ENCODE results near the gene HOXA3. TPM values are rescaled to one million over a fixed set of nuclear protein-coding genes. Genes with fewer than 3 reads are reported as not detected.

The HOXA3 gene
- total RNA-seq, 1 donor from 2014 or later, result not detected

DNA sequence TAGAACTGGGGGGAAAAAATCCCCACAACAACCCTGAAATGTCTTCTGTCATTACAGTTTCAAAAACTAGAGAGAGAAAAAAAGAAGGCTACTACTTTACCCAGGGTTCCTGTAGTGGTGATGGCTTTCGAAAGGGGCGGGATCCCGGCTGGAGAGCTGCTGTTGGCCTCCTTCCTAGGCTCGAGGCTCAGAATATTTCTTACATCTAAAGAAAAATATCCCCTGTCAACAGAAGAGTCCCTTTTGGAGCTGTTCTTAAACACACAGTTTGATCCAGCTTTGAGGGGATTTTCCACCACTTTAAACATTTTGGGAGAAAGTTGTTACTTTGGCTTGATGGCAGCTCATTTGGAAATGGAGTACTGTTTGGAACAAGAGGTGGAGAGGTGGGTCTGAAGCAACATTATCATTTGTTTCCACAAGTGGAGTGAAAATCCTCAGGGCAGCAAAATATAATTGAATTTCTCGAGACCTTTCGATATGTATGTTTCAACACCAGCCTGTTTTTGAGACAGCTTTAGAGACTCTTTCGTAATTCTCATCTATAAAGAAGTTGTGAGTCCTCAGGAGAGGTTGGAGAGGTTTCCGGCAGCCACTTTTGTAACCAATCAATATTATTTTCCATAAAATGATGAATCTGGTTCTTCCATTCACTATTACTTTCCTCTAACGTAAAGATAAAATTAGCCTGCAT, 42.5 kb upstream of the HOXA3 start:
- intact Hi-C loops (cut with micrococcal nuclease), result loop anchor here (5.0 to 10.0 kb wide), 5 partner anchors 987 to 1907 kb away; partner anchors contain the start of genes JAZF1 and TRIL
- CTCF ChIA-PET, result interaction anchor here (0.6 to 3.3 kb wide), 11 partner anchors 8 to 1343 kb away, joined by 3 to 23 read pairs (median 13); no protein-coding TSS in a partner anchor
- ATAC-seq (ENCODE audit: low read depth) (no peak), DNase-seq (no peak)
- H3K9me3 Mint-ChIP-seq, result no peaks in the 10 kb centered on the region
- peaks cover 19% of the 10 kb centered on the region for H3K4me1 Mint-ChIP-seq
- TF ChIP-seq CTCF (IDR thresholded peaks at IDR 0.05), result no peak
- no peak overlapping the region for H3K27ac Mint-ChIP-seq
- H3K27me3 Mint-ChIP-seq, result peaks cover 67% of the 10 kb centered on the region
- POLR2A ChIA-PET, result no interaction called here
- no peak overlapping the region for H3K4me3 Mint-ChIP-seq
- H3K36me3 Mint-ChIP-seq (ENCODE audit: low read depth), result no peaks in the 10 kb centered on the region

GRCh38 chr7:27194002-27194352, 41.6 kb upstream of the HOXA3 start:
- ATAC-seq (ENCODE audit: low read depth), result no peak
- POLR2A ChIA-PET, result no interaction called here

GRCh38 chr7:27193335-27194001, 41.1 kb upstream of the HOXA3 start:
- peaks cover 74% of the 10 kb centered on the region for H3K27me3 Mint-ChIP-seq
- ChIA-PET POLR2A (no interaction called here), CTCF (interaction anchor here (0.8 to 3.3 kb wide), 4 partner anchors 12 to 900 kb away, joined by 3 to 16 read pairs (median 4); no protein-coding TSS in a partner anchor)
- intact Hi-C loops (cut with micrococcal nuclease), result loop anchor here (10.0 kb wide), 2 partner anchors 1081 to 1761 kb away; partner anchors contain the start of gene TRIL
- no peak overlapping the region for H3K27ac Mint-ChIP-seq
- DNase-seq (no peak), ATAC-seq (ENCODE audit: low read depth) (no peak)
- no peaks in the 10 kb centered on the region for H3K9me3 Mint-ChIP-seq
- H3K4me3 Mint-ChIP-seq, result peak overlapping the region; percentile 11
- no peaks in the 10 kb centered on the region for H3K36me3 Mint-ChIP-seq (ENCODE audit: low read depth)
- no peak for TF ChIP-seq CTCF (IDR thresholded peaks at IDR 0.05)
- peaks cover 25% of the 10 kb centered on the region for H3K4me1 Mint-ChIP-seq

More at GRCh38 chr7:27194002-27194352, 41.6 kb upstream of the HOXA3 start:
- intact Hi-C loops (cut with micrococcal nuclease), result loop anchor here (10.0 kb wide), 2 partner anchors 1081 to 1761 kb away; partner anchors contain the start of gene TRIL
- Mint-ChIP-seq H3K4me1 (peaks cover 23% of the 10 kb centered on the region), H3K27ac (no peak overlapping the region), H3K36me3 (ENCODE audit: low read depth) (no peaks in the 10 kb centered on the region), H3K9me3 (no peaks in the 10 kb centered on the region), H3K4me3 (no peak overlapping the region), H3K27me3 (peaks cover 71% of the 10 kb centered on the region)
- DNase-seq, result no peak
- no peak for TF ChIP-seq CTCF (IDR thresholded peaks at IDR 0.05)
- CTCF ChIA-PET, result interaction anchor here (0.8 to 3.3 kb wide), 4 partner anchors 12 to 900 kb away, joined by 3 to 16 read pairs (median 4); no protein-coding TSS in a partner anchor

DNA sequence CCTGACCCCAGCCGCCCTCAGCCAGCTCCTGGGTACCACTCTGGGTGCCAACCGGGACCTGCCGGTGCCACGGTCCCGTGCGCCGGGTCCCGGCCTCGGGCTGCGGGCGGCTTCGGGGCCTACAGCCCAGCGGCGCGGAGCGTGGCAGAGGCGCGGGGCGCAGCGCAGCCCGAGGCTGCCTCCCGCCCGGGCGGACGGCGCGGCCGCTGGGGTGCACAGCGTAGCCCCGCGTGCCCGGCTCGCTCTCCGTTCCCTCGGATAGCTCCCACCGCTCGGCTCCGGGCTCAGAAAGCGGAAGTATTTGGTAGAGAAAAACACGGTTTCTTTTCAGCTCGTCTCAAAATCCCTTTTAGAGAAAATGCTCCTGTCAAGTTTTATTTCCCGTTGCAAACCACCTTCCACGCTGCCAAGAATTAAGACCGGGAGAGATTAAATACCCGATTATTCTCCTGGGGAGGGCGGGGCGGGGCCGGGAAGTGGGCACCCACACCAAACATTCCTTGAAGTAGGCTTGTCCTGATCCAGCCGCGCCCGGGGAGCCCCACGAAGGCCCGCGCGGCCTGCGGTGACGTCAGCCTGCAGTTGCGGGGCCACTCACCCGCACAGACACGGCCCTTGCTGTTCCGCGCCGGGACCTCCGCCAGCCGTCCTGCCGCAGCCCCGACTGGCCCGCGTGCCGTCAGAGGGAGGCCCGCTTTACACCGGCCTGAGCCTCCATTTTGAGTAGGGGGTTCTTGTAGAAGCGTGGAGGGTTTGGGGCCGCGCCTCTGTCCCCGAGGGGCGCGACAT, 40.4 kb upstream of the HOXA3 start:
- ChIA-PET POLR2A (interaction anchor here (0.6 to 0.7 kb wide), 4 partner anchors 64 to 1336 kb away, joined by 3 to 6 read pairs (median 4); no protein-coding TSS in a partner anchor), CTCF (interaction anchor here (1.4 kb wide), 1 partner anchor 42 kb away, joined by 3 read pairs; no protein-coding TSS in a partner anchor)
- H3K4me3 Mint-ChIP-seq, result peak overlapping the region; percentile 72
- H3K27ac Mint-ChIP-seq, result peak overlapping the region; percentile 35
- intact Hi-C loops (cut with micrococcal nuclease), result loop anchor here (10.0 kb wide), 2 partner anchors 1082 to 1762 kb away; partner anchors contain the start of gene TRIL
- peaks cover 32% of the 10 kb centered on the region for H3K4me1 Mint-ChIP-seq
- ATAC-seq (ENCODE audit: low read depth) (peak; percentile 64), DNase-seq (peak; percentile 33)
- H3K9me3 Mint-ChIP-seq, result no peaks in the 10 kb centered on the region
- H3K36me3 Mint-ChIP-seq (ENCODE audit: low read depth), result no peaks in the 10 kb centered on the region
- no peak for TF ChIP-seq CTCF (IDR thresholded peaks at IDR 0.05)
- peaks cover 73% of the 10 kb centered on the region for H3K27me3 Mint-ChIP-seq
